Activated CD4-positive, alpha-beta T cell treated with anti-CD3 and anti-CD28 coated beads for 36 hours (primary cell): Measurements from ENCODE around the gene PRKCE. TPM values are rescaled to one million over a fixed set of nuclear protein-coding genes. Genes with fewer than 3 reads are reported as not detected.
A peak's percentile ranks its signal among the peaks of the same experiment; 100 is the strongest.

ENCODE experiments used
- ATAC-seq: fragments of 200-7000 bp; cut with Tn5 transposase; one replicate; pipeline ENCODE4 v1.10.0; 2021; ENCODE audit warnings: mild to moderate bottlenecking, moderate library complexity
- CTCF ChIA-PET: fragments of 350-600 bp; sonication (Branson Sonifier 250); formaldehyde crosslinking; loops from one replicate; lab custom pipeline; 2021; ENCODE audit warnings: antibody characterized with exemption; lab: Charles Lee
- POLR2A ChIA-PET: fragments of 350-600 bp; sonication (Branson Sonifier 250); formaldehyde crosslinking; loops from one replicate; lab custom pipeline; 2021; ENCODE audit warnings: antibody characterized with exemption, inconsistent platforms; lab: Charles Lee
- DNase-seq: peaks from one replicate; pipeline ENCODE4 v3.0.0-alpha.2; 2020
- H3K27ac Mint-ChIP-seq: one replicate; pipeline ENCODE4 v1.8.0; 2021; ENCODE audit warnings: mixed read lengths
- H3K27me3 Mint-ChIP-seq: one replicate; pipeline ENCODE4 v1.8.0; 2021; ENCODE audit warnings: mixed read lengths
- H3K36me3 Mint-ChIP-seq: one replicate; pipeline ENCODE4 v1.8.0; 2021; ENCODE audit warnings: low read depth, mixed read lengths
- H3K4me1 Mint-ChIP-seq: one replicate; pipeline ENCODE4 v1.8.0; 2021; ENCODE audit warnings: mixed read lengths
- H3K4me3 Mint-ChIP-seq: one replicate; pipeline ENCODE4 v1.8.0; 2021; ENCODE audit warnings: mild to moderate bottlenecking, moderate library complexity, mixed read lengths
- H3K9me3 Mint-ChIP-seq: one replicate; pipeline ENCODE4 v1.8.0; 2021; ENCODE audit warnings: low read depth, mixed read lengths
- intact Hi-C, 2 experiments: fragments of 100-400 bp; cut with DNase I in 1 of 2; cut with micrococcal nuclease in 1 of 2; formaldehyde crosslinking; loops; one replicate each; pipeline versions ENCODE4 v1.14.2 to v1.15.1; 2022 to 2024; cut with DNase I, micrococcal nuclease
- total RNA-seq, 2 experiments: library from RNA; stranded (reverse); gene quantifications; one replicate each; pipeline ENCODE4 v1.2.3, GENCODE V29; 2021

Gene PRKCE
- total RNA-seq, 2 experiments from 2014 or later = 9.0 to 13.2 TPM

DNA sequence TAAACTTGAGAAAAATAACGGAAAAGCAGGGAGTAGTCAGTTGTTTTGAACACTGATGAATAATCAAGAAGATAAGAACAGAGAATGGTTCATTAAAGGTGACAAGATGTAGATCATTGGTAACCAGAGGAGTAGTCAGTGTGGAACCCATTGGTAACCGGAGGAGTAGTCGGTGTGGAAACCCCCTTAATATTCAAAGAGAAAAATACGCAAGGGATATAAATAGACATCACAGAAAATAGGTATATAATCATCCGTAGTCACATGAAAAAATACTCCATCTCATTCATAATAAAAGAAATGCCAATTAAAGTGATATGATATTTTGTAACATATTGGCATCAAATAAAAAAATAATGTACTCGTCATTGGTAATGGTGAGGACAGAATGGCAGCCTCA lies 575.1 kb downstream of the PRKCE start:
- peaks cover 2% of the 10 kb centered on the region for H3K27me3 Mint-ChIP-seq
- ChIA-PET POLR2A (no interaction called here), CTCF (no interaction called here)
- intact Hi-C loops = loop anchor here in 1 of 2 experiments (5.0 kb wide), 1 partner anchor 159 kb away; no protein-coding TSS in a partner anchor
- ATAC-seq (peak; percentile 30), DNase-seq (no peak)
- H3K36me3 Mint-ChIP-seq = no peaks in the 10 kb centered on the region
- H3K9me3 Mint-ChIP-seq = peaks cover 2% of the 10 kb centered on the region
- peaks cover 57% of the 10 kb centered on the region for H3K4me1 Mint-ChIP-seq
- no peak overlapping the region for H3K27ac Mint-ChIP-seq
- H3K4me3 Mint-ChIP-seq = no peak overlapping the region

DNA sequence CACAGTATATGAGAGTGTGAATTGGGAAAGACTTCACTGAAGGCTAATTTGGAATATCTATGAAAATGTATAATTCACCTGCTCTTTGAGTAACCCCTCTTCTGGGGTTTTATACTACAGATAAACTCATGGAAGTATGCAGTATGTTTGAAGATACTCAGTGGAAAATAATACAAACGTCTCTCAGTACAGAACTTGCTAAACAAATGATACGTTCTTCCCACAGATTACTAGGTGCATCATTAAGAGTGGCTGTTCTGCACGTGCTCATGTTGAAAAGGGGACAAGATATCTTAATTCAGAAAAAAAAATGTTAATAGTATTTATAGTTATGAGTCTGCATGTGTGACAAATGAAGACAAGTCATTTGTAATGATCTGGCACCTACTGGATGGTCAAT lies 575.5 kb downstream of the PRKCE start:
- intact Hi-C loops = loop anchor here in 1 of 2 experiments (5.0 kb wide), 1 partner anchor 160 kb away; no protein-coding TSS in a partner anchor
- Mint-ChIP-seq H3K36me3 (no peaks in the 10 kb centered on the region), H3K27ac (no peak overlapping the region), H3K27me3 (peaks cover 2% of the 10 kb centered on the region), H3K4me3 (no peak overlapping the region), H3K4me1 (peaks cover 57% of the 10 kb centered on the region), H3K9me3 (peaks cover 2% of the 10 kb centered on the region)
- DNase-seq = no peak
- ChIA-PET POLR2A (no interaction called here), CTCF (no interaction called here)
- ATAC-seq = no peak

DNA sequence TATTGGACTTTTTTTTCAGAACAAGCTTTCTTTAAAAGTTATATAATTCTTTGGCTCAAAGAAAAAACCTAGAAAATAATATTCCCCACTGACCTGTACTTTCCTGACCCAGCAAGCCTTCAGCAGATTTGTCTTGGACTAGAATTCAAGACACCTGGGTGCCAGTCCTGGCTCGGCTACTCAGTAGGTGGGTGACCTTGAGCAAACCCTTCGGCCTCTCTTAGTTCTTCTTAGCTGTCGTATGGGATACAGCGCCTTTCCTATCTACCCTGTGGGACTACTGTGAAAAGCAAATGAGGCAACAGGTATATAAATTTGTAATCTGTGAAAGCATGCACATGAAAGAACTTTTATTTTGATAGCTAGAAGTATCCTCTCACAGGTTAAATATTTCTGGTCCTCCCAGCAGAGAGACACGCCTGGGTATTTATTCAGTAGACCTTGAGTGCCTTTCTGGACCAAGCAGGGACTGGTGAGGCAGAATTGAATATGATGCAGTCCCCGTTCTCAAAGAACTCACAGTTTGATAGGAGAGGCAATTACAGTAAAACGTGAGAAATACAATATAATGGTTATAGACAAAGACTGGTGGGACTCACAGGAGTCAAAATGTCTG lies 576.3 kb downstream of the PRKCE start:
- H3K27me3 Mint-ChIP-seq = peaks cover 2% of the 10 kb centered on the region
- H3K36me3 Mint-ChIP-seq = no peaks in the 10 kb centered on the region
- H3K9me3 Mint-ChIP-seq = peaks cover 2% of the 10 kb centered on the region
- no peak for ATAC-seq
- ChIA-PET CTCF (no interaction called here), POLR2A (no interaction called here)
- peaks cover 55% of the 10 kb centered on the region for H3K4me1 Mint-ChIP-seq
- no peak for DNase-seq
- intact Hi-C loops = loop anchor here in 1 of 2 experiments (2.0 to 5.0 kb wide), 2 partner anchors 69 to 160 kb away; partner anchors contain the start of gene EPAS1
- no peak overlapping the region for H3K27ac Mint-ChIP-seq
- H3K4me3 Mint-ChIP-seq = no peak overlapping the region

GRCh38 chr2:46229134-46230063 lies 577.9 kb downstream of the PRKCE start:
- DNase-seq (peak; percentile 39), ATAC-seq (peak; percentile 76)
- POLR2A ChIA-PET = interaction anchor here (0.6 to 1.3 kb wide), 3 partner anchors 10 to 1613 kb away, joined by 3 to 5 read pairs (median 5); no protein-coding TSS in a partner anchor
- CTCF ChIA-PET = interaction anchor here (0.9 to 1.4 kb wide), 5 partner anchors 25 to 207 kb away, joined by 3 to 6 read pairs (median 4); no protein-coding TSS in a partner anchor
- no peak overlapping the region for H3K4me3 Mint-ChIP-seq
- peaks cover 42% of the 10 kb centered on the region for H3K4me1 Mint-ChIP-seq
- H3K27me3 Mint-ChIP-seq = no peaks in the 10 kb centered on the region
- no peaks in the 10 kb centered on the region for H3K36me3 Mint-ChIP-seq
- intact Hi-C loops = loop anchor here in 1 of 2 experiments (1.0 to 5.0 kb wide), 3 partner anchors 10 to 162 kb away; partner anchors contain the start of gene EPAS1
- peak overlapping the region; percentile 68 for H3K27ac Mint-ChIP-seq
- no peaks in the 10 kb centered on the region for H3K9me3 Mint-ChIP-seq

- H3K4me3 Mint-ChIP-seq = no peak overlapping the region
- peak; percentile 43 for ATAC-seq
- intact Hi-C loops = no loop called here
Observed at GRCh38 chr2:46230115-46230571, 578.7 kb downstream of the PRKCE start.

DNA sequence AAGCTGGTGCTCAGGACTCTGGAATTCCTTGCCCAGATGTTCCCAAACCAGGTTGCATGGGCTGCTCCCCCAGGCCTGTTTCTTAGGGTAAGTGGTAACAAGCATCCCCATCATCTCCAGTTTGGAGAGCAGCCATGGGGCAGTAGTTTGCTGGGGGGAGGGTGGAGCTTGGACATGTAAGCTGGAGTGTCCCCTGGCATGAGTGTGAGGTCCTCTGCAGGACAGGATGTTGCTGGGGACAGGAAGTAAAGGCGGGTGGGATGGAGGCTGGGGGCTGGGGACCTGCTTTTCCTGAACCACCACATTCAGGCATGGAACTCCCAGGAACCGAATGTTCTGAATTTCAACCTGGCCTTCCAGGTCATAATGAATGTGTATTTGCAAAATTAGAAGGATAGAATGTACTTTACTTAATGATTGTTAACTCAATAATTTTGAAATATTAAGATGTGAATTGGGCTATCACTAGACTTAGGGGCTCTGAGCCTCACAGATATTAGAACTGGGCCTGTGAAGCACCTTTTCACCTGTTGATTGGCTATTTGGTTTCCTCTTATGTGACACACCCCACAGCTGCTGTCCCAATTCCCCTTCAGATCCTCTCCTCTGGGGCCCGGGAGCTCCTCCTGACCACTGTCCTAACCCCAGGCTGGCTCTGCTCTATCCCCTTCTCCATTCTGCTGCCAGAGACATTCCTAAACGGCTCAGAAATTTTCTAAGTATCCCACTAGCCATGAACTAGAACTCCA lies 579.4 kb downstream of the PRKCE start:
- DNase-seq (no peak), ATAC-seq (no peak)
- peaks cover 34% of the 10 kb centered on the region for H3K4me1 Mint-ChIP-seq
- intact Hi-C loops = no loop called here
- CTCF ChIA-PET = interaction anchor here (0.6 to 0.9 kb wide), 3 partner anchors 8 to 1920 kb away, joined by 3 to 6 read pairs (median 5); no protein-coding TSS in a partner anchor
- H3K27ac Mint-ChIP-seq = no peak overlapping the region
- no peaks in the 10 kb centered on the region for H3K36me3 Mint-ChIP-seq
- POLR2A ChIA-PET = interaction anchor here (1.1 kb wide), 1 partner anchor 99 kb away, joined by 3 read pairs; no protein-coding TSS in a partner anchor
- no peaks in the 10 kb centered on the region for H3K9me3 Mint-ChIP-seq
- H3K27me3 Mint-ChIP-seq = no peaks in the 10 kb centered on the region
- H3K4me3 Mint-ChIP-seq = no peak overlapping the region

More at GRCh38 chr2:46230115-46230571, 578.7 kb downstream of the PRKCE start:
- Mint-ChIP-seq H3K36me3 (no peaks in the 10 kb centered on the region), H3K27ac (peak overlapping the region; percentile 68), H3K27me3 (no peaks in the 10 kb centered on the region), H3K9me3 (no peaks in the 10 kb centered on the region), H3K4me1 (peaks cover 35% of the 10 kb centered on the region)
- ChIA-PET CTCF (interaction anchor here (0.6 to 1.1 kb wide), 4 partner anchors 26 to 1920 kb away, joined by 3 to 6 read pairs (median 4); no protein-coding TSS in a partner anchor), POLR2A (interaction anchor here (1.1 to 1.3 kb wide), 2 partner anchors 10 to 100 kb away, joined by 3 to 5 read pairs; no protein-coding TSS in a partner anchor)
- DNase-seq = peak; percentile 39

GRCh38 chr2:46231721-46232120 lies 580.2 kb downstream of the PRKCE start:
- CTCF ChIA-PET = no interaction called here
- no peak overlapping the region for H3K4me3 Mint-ChIP-seq
- POLR2A ChIA-PET = no interaction called here

GRCh38 chr2:46232860-46233259 lies 581.4 kb downstream of the PRKCE start:
- CTCF ChIA-PET = interaction anchor here (0.7 to 1.4 kb wide), 2 partner anchors 11 to 170 kb away, joined by 3 to 4 read pairs; no protein-coding TSS in a partner anchor
- Mint-ChIP-seq H3K9me3 (no peaks in the 10 kb centered on the region), H3K4me1 (peaks cover 36% of the 10 kb centered on the region), H3K36me3 (no peaks in the 10 kb centered on the region), H3K27me3 (no peaks in the 10 kb centered on the region), H3K4me3 (no peak overlapping the region), H3K27ac (no peak overlapping the region)
- POLR2A ChIA-PET = no interaction called here
- intact Hi-C loops = no loop called here
- no peak for ATAC-seq
- DNase-seq = no peak

More at GRCh38 chr2:46231721-46232120, 580.2 kb downstream of the PRKCE start:
- Mint-ChIP-seq H3K27me3 (no peaks in the 10 kb centered on the region), H3K9me3 (no peaks in the 10 kb centered on the region), H3K36me3 (no peaks in the 10 kb centered on the region), H3K27ac (no peak overlapping the region), H3K4me1 (peaks cover 30% of the 10 kb centered on the region)
- intact Hi-C loops = no loop called here
- ATAC-seq = no peak
- no peak for DNase-seq

DNA sequence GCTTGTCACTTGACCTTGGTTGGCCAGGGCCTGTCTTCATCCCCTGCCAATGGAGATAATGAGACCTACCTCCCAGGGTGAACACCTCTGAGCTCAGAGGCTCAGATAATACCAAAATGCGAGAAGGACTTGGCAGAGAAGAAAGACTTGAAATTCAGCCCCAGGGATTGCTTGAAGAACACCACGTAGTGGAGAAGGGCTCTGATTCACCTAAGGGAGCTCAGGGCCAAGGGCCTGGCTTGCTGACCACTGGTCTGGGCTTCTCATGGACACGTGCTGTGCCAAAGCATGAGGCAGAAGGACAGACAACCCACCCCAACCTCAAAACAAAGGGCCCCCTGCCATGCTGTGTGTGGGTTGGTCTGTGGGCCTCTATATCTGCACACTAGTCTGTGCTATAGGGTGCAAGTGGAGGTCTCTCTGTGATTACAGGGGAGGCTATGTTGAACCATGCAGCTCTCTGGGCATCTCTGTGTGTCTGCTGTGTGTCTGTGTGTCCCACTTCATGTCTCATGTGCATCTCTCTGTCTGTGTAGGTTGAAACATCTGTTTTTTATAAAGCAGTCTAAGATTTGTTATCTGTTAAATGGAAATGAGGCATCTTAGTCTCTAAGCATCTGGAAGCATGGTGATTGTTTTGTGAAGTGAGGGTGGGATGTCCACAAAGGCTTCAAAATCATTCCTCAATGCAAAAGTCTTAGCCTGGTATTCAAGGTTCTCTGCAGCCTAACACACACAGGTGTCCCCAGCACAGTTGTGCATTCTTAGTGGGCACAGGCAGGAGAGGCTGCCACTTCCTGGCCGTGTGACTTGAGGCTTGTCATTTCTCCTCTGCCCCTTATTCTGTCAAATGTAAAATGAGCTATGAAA lies 584.8 kb downstream of the PRKCE start:
- intact Hi-C loops = loop anchor here in 1 of 2 experiments (5.0 kb wide), 1 partner anchor 49 kb away; no protein-coding TSS in a partner anchor

More for the DNA sequence above, 584.8 kb downstream of the PRKCE start:
- H3K27ac Mint-ChIP-seq = no peak overlapping the region
- H3K4me3 Mint-ChIP-seq = no peak overlapping the region
- POLR2A ChIA-PET = no interaction called here
- H3K27me3 Mint-ChIP-seq = no peaks in the 10 kb centered on the region
- CTCF ChIA-PET = interaction anchor here (0.6 to 0.9 kb wide), 3 partner anchors 34 to 1225 kb away, joined by 3 to 4 read pairs (median 3); no protein-coding TSS in a partner anchor
- no peaks in the 10 kb centered on the region for H3K9me3 Mint-ChIP-seq
- DNase-seq (no peak), ATAC-seq (no peak)
- H3K4me1 Mint-ChIP-seq = peaks cover 39% of the 10 kb centered on the region
- peaks cover 3% of the 10 kb centered on the region for H3K36me3 Mint-ChIP-seq
